GM12891 (cell line): ENCODE results near the gene MRPL32.

Experiments used
- POLR2A ChIP-seq: IDR thresholded peaks from 2 replicates; pipeline ENCODE4 v1.6.1; 2011; ENCODE audit warnings: low read depth, low read length, control low read depth
- POLR2AphosphoS5 ChIP-seq: IDR thresholded peaks from 2 replicates; pipeline ENCODE4 v1.6.1; 2011; ENCODE audit warnings: low read depth, low read length, control low read depth
- SPI1 ChIP-seq: IDR thresholded peaks from 2 replicates; pipeline ENCODE4 v1.6.1; 2011; ENCODE audit warnings: low read depth, low read length, control low read depth
- TAF1 ChIP-seq: IDR thresholded peaks from 2 replicates; pipeline ENCODE4 v1.6.1; 2011; ENCODE audit warnings: low read depth, low read length, control low read depth

DNA sequence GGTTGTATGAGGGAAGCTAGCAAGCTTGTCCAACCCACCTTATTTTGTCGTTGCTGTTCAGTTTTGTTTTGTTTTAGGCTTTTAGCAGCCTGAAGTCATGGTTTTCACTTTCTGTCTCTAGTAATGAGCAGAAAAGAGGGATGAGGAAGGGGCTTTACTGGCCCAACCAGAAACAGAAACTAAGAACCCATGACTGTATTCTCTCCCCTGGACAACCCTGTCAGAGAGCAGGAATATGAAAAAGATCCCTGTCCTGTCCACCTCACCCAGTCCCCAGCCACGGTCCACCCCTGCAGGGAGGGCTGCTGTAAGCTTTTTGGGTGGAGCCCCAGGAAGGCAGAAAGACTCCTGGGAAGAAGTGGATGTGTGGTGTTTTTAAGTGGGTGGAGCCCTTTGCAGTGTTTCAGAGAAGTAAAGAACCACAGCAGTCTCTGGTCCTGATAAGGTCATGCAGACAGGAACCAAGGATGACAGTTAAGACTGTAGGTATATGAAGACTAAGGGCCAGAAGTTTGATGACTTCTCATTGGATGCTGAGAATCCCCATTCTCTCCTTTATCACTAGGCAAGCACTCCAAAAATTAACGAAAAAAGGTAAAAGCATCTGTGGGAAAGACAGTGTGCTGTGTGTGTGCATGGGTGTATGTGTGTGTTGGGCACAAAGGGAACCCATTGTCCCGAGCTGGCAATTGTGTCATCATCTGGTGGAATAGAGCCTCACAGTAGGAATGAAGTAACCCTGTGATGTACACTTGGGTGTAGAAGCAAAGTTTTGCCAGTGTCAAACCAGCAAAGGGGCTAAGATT is 13.8 kb downstream of the MRPL32 start:
- TF ChIP-seq POLR2A = no peak
- no peak for TF ChIP-seq POLR2AphosphoS5
- no peak for TF ChIP-seq TAF1
- TF ChIP-seq SPI1 = no peak
